ENCODE data around the gene RNF223.
A peak's percentile ranks its signal among the peaks of the same experiment; 100 is the strongest.
"Not testable (repeated sequence)": the region's sequence is repeated elsewhere in the genome, so short reads cannot be mapped to it uniquely, and the experiment has no call there.

RNF223 gene

GRCh38 chr1:1106510-1107221 is 32.6 kb upstream of the RNF223 start:
- DNase-seq, result no peak

- not testable (repeated sequence) for DNase-seq
Observed at GRCh38 chr1:1104152-1104551, 30.0 kb upstream of the RNF223 start.

DNA sequence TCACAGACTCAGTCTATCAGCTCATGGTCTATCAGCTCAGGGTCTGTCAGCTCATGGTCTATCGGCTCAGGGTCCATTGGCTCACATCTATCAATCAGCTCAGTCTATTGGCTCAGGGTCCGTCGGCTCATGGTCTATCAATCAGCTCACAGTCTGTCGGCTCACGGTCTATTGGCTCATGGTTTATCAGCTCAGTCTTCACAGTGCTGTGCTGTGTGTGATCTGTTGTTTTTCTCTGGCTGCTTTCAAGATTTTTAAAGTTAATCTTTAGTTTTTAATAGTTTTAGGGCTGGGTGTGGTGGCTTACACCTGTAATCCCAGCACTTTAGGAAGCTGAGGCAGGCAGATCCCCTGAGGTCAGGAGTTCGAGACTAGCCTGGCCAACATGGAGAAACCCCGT is 27.4 kb upstream of the RNF223 start:
- DNase-seq, result no peak

- peak; percentile 7 for DNase-seq
Observed at GRCh38 chr1:1100296-1100695, 26.2 kb upstream of the RNF223 start.

GRCh38 chr1:1099506-1100183 is 25.5 kb upstream of the RNF223 start:
- DNase-seq, result no peak

GRCh38 chr1:1098681-1099421 is 24.7 kb upstream of the RNF223 start:
- peak; percentile 16 for DNase-seq

DNA sequence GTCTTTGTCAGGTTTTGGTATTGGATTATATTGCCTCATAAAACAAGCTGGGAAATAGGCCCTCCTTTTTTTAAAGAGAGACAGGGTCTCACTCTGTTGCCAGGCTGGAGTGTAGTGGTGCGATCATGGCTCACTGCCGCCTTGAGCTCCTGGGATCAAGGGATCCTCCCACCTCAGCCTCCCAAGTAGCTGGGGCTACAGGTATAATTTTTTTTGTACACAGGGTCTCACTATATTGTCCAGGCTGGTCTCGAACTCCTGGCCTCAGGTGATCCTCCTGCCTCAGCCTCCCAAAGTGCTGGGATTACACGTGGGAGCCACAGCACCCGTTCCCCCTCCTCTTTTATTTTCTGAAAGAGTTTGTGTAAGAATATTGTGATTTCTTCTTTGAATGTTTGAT is 22.0 kb upstream of the RNF223 start:
- DNase-seq, result peak; percentile 12

- no peak for DNase-seq
Observed at GRCh38 chr1:1094981-1095380, 20.9 kb upstream of the RNF223 start.

- DNase-seq, result peak; percentile 27
Observed at GRCh38 chr1:1093610-1093943, 19.5 kb upstream of the RNF223 start.

GRCh38 chr1:1092894-1093609 is 18.9 kb upstream of the RNF223 start:
- peak; percentile 26 for DNase-seq

DNA sequence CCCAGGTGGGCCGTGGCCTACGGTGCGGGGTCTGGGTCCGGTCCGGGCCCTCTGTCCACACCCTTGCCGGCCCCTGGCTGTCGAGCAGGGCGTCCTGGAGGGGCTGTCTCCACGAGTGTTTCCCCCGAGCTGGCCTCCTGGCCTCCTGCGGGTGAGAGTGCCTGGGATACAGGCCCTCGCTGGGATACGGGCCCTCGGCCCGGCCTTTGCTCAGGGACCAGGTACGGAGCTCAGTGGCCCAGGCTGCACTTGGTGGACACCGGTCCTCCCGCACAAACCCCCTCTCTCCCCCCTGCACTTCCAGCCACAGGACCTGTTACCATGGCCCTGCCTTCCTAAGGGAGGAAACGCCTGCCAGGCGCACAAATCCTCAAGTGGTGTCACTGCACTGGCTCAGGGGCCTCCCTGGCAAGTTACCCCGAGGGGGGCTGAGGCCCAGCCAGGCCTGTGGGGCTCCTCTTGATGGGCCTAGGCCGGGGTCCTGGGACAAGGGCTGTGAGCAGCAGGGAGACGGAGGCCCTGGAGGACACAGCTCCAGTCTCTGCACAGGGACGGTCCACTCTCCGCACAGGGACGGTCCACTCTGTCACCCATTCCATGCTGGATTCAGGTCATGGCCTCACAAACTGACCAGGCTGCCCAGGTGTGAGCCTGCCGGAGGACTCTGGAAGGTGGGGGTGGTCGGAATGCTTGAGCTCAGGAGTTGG is 18.2 kb upstream of the RNF223 start:
- DNase-seq, result peak; percentile 28

GRCh38 chr1:1091344-1092148 is 17.4 kb upstream of the RNF223 start:
- DNase-seq, result peak; percentile 35

- DNase-seq, result peak; percentile 29
Observed at GRCh38 chr1:1090424-1091343, 16.6 kb upstream of the RNF223 start.

GRCh38 chr1:1089731-1090423 is 15.8 kb upstream of the RNF223 start:
- DNase-seq, result peak; percentile 28

DNA sequence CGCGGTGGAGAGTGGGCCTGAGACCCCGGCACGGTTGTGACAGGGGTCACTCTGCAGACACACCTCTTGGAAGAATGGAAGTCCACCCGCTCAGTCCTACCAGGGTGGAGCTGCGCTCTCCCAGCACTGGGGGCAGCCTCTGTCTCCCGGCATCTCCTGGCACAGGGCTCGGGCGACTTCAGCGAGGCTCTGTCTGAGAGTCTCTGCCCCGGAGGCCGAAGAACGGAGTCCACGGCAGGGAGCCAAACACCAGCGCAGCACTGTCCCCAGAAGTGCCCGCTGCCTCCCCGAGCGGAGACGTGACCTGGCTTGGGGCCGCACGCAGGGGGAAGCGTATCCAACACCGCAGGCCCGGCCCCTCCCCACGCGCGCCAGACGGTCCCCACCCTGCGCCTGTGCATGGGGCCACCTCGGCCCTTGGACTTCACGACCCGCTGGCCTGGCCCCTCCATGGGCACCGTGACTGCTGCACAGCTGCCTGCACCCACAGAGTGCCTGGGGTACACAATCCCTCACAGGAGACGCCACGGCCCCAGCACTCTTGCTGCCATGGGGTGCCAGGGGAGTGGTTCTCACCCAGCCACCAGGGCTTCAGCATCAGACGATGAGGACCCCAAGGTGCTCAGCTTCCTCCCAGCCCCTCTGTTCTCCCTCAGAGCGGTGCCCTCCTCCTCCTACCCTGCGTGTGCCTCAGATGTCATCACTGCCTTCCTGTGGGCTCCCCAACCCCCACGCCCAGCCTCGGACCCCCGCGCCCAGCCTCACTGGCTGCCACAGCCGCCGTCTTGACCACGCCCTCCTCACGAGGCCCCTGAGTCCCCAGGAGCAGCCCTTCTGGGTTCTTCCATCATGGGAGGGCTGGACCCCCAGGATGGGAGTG is 14.9 kb upstream of the RNF223 start:
- peak; percentile 30 for DNase-seq

DNA sequence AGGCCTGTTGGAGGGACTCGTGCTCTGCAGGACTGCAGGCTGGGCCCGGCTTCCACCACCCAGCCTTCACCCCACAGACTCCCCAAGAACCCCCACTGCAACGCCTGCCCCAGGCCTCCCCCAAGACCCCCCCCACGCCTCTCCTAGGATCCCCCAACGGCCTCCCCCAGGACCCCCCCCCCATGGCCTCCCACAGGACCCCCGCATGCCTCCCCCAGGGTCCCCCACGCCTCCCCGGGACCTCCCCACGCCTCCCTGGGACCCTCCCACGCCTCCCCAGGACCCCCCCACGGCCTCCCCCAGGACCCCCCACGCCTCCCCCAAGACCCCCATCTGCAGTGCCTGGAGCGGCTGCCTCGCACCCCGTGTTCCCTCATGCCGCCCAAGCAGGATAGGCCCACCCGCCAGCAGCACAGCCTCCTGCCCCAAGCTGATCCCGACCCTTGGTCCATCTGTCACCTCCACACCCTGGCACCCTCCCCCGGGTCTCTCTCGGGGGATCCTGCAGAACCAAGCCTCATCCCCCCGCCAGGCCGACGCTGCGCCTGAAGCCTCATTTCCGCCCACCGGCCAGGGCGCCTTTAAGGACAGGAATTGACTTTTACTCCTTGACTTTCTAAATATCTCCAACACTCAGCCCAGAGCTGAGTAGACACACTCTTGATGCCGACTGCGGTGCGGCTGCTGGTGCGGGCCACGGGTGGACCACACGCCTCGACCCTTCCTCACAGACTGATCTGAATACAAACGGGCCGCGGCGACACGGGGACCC is 14.1 kb upstream of the RNF223 start:
- no peak for DNase-seq

GRCh38 chr1:1087351-1088028 is 13.4 kb upstream of the RNF223 start:
- DNase-seq, result no peak

- no peak for DNase-seq
Observed at GRCh38 chr1:1086911-1087341, 12.8 kb upstream of the RNF223 start.

Measured in activated CD4-positive, CD25-positive, alpha-beta regulatory T cell treated with anti-CD3 and anti-CD28 coated beads, Interleukin-2, amount 50 U/mL, for 72 hours (primary cell).